Measurements from ENCODE around the gene ARFRP1.

Gene ARFRP1

GRCh38 chr20:63707558-63708300, at the start of gene ARFRP1, which contains the start of gene ZGPAT:
Gene ARFRP1 (minus strand): TSS chr20:63707976. CDS start chr20:63707091, 885 bp downstream.
Gene ZGPAT (plus strand): TSS chr20:63708039. CDS start chr20:63708581, 542 bp downstream.
- peak; percentile 70 for DNase-seq (ENCODE audit: low read depth, low spot score)

GRCh38 chr20:63756648-63756991, 48.8 kb upstream of the ARFRP1 start:
- no peak for DNase-seq (ENCODE audit: low read depth, low spot score)

- no peak for DNase-seq (ENCODE audit: low read depth, low spot score)
Measured at GRCh38 chr20:63755933-63756647, 48.3 kb upstream of the ARFRP1 start.

- no peak for DNase-seq (ENCODE audit: low read depth, low spot score)
Measured at GRCh38 chr20:63754008-63754407, 46.2 kb upstream of the ARFRP1 start.

DNA sequence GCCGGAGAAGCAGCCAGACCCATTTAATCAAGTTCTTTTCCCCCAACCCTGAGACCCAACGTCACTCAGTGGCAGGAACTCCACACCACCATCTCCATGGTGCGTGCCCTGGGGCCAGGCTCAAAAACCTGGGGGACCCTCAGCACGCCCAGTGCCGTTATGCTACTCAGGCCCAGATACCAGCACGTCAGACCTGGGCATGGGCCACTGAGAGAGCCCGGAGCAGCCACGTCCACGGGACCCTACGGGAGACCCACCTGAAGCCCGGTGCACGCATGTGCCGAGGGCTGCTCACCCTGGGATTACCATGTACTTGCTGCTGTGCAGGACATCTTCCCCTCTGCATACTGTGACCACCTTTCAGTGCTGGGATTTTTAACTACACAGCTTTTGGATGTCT, 45.6 kb upstream of the ARFRP1 start:
- DNase-seq (ENCODE audit: low read depth, low spot score): no peak

DNA sequence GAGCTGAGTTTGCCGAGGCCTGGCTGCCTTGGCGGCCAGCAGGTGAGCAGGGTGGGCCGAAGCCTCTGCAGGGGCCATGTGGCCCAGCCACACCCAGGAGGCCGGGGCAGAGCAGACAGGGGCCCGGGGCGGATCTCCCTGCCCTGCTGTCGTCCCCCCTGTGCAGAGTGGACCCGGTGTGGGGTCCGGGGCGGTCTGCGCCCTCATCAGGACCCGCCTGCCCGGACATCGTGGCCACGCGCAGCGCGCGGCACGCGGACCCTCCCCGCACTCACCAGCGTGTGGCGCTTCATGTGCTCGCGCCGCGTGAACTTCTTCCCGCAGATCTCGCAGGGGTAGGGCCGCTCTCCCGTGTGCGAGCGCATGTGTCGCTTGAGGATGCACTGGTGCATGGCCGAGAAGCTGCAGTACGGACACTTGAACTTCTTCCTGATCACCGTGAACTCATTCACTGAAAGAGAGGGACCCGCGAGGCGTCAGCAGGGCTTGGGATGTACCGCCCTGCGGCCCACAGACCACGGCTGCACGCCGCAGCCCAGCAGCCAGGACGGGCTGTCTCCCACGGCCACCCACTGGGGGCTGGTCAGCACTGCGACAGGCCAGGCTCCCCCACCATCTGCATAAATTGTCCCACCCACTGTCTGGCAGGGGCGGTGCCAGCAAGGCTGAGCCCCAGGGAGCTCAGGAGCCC, 44.8 kb upstream of the ARFRP1 start:
- DNase-seq (ENCODE audit: low read depth, low spot score): no peak

DNA sequence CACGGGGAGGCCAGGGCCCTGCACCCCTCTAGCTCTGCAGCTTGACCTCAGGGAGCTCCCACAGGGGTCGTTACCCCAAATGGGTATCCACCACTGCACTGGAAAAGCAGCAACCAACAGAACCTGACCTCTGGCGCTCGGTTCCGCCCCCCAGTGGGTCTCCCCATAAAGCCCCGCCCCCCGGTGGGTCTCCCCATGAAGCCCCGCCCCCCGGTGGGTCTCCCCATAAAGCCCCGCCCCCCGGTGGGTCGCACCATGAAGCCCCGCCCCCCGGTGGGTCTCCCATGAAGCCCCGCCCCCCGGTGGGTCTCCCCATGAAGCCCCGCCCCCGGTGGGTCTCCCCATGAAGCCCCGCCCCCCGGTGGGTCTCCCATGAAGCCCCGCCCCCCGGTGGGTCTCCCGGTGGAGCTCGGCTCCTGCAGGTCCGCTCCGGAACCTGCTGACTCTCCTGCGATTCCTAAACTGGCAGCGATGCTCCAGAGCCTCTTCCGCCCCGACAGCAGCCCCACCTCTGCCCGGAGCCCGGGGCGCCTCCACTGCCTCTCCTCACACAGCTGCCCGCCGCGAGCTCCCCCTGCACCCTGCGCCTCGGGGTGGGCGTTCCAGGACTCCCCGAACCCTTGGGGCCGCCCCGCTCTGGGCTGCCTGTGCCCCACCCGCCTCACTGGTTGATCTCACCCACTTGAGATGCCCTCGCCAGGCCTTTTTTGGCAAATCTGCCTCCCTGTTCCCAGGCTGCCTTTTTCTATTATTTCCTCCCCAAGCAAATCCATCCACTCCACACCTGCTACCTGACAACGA, 43.9 kb upstream of the ARFRP1 start:
- no peak for DNase-seq (ENCODE audit: low read depth, low spot score)

- no peak for DNase-seq (ENCODE audit: low read depth, low spot score)
Measured at GRCh38 chr20:63750807-63751470, 43.2 kb upstream of the ARFRP1 start.

- DNase-seq (ENCODE audit: low read depth, low spot score): no peak
Measured at GRCh38 chr20:63749597-63750508, 42.1 kb upstream of the ARFRP1 start.

GRCh38 chr20:63748934-63749270, 41.1 kb upstream of the ARFRP1 start:
- DNase-seq (ENCODE audit: low read depth, low spot score): no peak

DNA sequence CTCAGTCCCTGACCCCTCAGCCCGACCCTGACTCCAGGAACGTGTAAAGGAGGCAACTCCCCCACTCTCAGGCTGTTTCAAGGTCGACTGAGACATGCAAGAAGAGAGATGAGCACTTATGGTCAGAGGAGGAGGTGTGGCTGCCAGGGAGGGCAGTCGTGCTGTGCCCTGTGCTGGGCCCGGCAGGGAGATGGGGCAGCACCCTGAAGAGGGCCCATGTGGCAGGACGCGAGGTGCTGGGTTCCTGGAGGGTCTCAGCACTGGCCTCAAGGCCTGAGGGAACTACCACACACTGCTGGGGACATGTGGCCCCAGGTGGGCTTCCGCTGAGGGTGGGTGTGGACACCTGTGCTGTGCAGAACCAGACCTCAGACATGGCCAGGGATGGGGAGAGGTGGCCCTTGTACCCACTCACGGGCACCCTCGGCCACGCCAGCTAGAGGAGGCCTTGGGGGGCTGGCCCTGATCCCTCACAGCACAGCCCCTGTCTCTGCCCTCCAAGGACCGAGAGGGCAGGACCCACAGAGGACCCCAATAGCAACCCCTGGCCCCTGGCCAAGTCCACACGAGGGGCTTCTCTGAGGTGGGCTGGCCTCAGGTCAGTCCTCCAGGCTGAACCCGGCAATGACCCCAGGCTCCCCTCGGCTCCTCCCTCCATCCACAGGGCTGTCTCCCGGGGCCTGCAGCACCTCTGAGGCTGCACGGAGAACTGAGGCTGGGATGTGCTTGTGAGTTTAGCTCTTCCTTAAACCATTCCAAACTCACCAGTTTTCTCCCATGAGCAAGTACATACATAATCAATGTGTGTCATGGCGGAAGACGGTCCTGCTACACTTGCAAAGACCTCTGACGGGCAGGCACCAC, 40.5 kb upstream of the ARFRP1 start:
- DNase-seq (ENCODE audit: low read depth, low spot score): no peak

DNA sequence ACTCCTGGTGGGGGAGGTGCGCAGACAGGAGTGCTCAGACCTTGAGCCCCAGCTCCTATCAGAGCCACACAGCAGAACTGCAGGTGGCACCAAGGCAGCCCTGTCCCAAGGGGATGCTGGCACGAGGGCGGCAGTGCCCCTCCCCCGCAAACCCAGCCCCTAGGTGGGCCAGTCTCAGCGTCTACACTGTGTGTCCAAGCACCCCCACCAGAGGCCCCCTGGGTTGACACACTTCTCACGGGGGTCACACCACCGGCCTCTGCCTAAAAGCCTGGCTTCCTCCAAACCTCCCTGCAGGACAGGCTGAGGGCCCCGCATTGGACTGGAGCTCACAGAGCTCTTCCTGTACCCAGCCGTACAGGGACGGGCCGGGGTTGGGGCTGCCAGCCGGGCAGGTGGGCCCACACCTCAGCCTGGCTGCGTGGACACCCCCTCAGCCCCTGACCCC, 39.9 kb upstream of the ARFRP1 start:
- no peak for DNase-seq (ENCODE audit: low read depth, low spot score)

- no peak for DNase-seq (ENCODE audit: low read depth, low spot score)
Measured at GRCh38 chr20:63746751-63747315, 39.1 kb upstream of the ARFRP1 start.

- DNase-seq (ENCODE audit: low read depth, low spot score): no peak
Measured at GRCh38 chr20:63745961-63746731, 38.4 kb upstream of the ARFRP1 start.

- no peak for DNase-seq (ENCODE audit: low read depth, low spot score)
Measured at GRCh38 chr20:63745424-63745805, 37.6 kb upstream of the ARFRP1 start.

DNA sequence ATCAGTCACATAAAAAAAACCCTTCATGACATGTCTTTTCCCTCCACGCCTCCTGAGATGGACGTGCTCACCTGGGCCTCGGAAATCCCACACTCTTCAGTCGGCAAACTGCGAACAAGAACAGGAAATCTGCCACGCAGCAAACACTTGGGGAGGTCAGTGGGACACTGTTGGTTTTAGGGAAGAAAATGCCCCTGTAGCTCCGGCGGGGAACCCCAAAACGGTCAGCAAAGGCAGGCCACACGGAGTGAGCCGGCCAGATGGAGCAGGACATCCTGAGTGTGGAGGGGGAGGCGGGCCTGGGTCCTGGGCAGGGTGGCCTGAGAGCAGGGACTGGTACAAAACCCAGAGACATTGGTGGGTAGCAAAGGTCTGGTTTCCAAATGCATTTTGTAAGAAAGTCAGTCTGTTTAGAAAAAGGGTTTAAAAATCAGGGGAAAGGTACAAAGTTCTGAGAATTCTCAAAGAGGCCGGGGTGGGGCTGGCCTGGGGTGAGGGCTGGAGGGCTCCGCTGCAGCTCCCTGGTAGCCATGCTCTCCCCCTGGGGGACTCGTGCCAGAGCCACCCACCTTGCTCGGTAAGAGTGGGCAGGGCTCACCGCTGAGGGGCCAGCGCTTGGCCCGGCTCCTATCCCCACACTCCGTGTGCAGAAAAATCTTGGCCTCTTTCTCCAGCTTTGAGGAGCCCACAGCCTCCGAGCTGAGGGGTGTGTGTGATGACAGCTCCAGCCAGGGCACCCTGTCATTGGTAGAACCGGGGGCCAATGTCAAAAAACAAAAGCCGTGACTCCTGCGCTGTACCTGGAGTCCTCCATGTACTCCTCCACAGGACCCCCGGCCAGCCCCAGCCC, 37.0 kb upstream of the ARFRP1 start:
- no peak for DNase-seq (ENCODE audit: low read depth, low spot score)

GRCh38 chr20:63744158-63744557, 36.4 kb upstream of the ARFRP1 start:
- no peak for DNase-seq (ENCODE audit: low read depth, low spot score)

Data from activated naive CD8-positive, alpha-beta T cell treated with anti-CD3 and anti-CD28 coated beads, Interleukin-2, amount 50 U/mL, for 16 hours (primary cell).